22Rv1 (cell line): ENCODE measurements around the gene SDK2.

Experiments used
- H3K27ac ChIP-seq: fragments of 450-650 bp; 2 replicates; pipeline ENCODE4 v1.5.1; 2017
- ZFX ChIP-seq: fragments of 450-650 bp; IDR thresholded peaks from 2 replicates; pipeline ENCODE4 v1.6.1; 2017; ENCODE audit warnings: antibody characterized with exemption, borderline replicate concordance
- TF ChIP-seq, protein P1 (sequence below): fragments of 450-650 bp; IDR thresholded peaks from 2 replicates; pipeline ENCODE4 v1.5.1; 2017; ENCODE audit warnings: mild to moderate bottlenecking

SDK2 gene

DNA sequence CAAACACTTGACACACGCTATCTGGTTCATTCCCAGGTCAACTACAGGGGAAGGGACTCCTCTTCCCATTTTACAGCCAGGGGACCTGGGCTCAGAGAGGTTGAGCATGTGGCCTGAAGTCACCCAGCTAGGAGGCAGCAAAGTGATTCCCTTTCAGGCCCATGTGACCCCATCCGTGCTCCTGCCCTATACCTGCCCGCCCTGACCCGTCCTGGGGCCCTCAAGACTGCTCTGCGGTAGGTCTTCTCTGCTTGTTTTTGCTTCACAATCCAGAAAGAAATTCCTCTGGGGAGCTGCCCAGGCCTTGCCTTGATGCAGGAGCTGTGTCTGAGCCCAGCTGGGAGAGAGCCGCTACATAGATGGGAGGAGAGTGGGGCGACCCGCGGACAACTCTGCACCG, 161.4 kb downstream of the SDK2 start:
- TF ChIP-seq ZFX = no peak
- TF ChIP-seq, protein P1, sequence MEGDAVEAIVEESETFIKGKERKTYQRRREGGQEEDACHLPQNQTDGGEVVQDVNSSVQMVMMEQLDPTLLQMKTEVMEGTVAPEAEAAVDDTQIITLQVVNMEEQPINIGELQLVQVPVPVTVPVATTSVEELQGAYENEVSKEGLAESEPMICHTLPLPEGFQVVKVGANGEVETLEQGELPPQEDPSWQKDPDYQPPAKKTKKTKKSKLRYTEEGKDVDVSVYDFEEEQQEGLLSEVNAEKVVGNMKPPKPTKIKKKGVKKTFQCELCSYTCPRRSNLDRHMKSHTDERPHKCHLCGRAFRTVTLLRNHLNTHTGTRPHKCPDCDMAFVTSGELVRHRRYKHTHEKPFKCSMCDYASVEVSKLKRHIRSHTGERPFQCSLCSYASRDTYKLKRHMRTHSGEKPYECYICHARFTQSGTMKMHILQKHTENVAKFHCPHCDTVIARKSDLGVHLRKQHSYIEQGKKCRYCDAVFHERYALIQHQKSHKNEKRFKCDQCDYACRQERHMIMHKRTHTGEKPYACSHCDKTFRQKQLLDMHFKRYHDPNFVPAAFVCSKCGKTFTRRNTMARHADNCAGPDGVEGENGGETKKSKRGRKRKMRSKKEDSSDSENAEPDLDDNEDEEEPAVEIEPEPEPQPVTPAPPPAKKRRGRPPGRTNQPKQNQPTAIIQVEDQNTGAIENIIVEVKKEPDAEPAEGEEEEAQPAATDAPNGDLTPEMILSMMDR = no peak
- no peak overlapping the region for H3K27ac ChIP-seq

DNA sequence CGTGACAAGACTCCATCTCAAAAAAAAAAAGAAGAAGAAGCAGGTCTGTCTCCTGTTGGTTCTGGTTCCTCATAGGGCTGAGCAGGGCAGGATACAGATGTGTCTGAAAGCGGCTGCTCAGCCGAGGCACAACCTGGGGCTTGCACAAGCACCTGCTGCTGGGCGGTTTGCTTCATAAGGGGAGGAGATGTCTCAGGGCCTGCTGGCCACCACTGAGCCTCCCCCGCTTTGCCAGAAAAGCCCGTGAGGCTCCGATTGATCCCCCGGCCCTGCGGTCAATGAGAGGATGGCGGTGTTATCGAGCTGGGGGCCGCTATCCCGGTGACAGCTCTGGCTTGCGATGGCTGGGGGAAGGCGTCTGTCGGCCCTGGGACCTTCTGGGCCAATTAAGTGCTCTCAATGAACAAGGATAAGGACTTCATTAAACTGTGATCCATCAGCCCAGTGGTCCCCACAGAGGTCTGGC, 162.0 kb downstream of the SDK2 start:
- no peak overlapping the region for H3K27ac ChIP-seq
- TF ChIP-seq, protein P1 = no peak
- TF ChIP-seq ZFX = no peak

DNA sequence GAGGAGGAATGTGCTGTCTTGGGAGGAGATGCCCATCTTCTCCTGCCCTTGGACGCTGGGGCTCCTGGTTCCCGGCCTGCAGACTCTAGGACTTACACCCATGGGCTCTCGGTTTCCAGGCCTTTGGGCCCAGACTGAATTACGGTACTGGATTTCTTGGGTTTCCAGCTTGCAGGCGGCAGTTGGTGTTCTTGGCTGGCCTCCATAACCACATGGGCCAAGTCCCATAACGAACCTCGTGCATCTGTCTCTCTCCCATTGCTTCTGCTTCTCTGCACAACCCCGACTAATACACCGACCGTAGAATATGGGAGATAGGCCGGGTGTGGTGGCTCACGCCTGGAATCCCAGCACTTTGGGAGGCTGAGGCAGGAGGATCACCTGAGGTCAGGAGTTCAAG, 162.6 kb downstream of the SDK2 start:
- no peak overlapping the region for H3K27ac ChIP-seq
- no peak for TF ChIP-seq ZFX
- TF ChIP-seq, protein P1 = no peak

DNA sequence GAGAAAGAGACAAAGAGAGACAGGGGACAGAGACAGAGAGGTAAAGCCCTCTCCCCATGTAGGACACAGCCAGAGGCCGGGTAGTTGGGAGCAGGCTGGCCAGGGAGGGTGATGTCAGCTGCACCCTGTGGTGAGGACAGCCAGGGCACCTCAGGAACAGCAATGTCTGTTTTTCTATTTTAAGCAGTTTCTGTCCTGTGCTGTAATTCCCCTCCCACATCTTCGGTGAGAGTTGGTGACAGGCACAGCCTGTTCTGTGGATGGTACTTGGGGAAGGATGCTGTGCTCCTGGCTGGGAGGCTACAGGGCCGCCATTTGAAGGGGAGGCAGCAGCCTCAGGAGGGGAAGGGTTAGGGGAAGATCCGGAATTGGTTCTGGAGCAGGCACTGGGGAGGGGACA, 163.5 kb downstream of the SDK2 start:
- TF ChIP-seq ZFX = no peak
- TF ChIP-seq, protein P1 = no peak
- no peak overlapping the region for H3K27ac ChIP-seq

DNA sequence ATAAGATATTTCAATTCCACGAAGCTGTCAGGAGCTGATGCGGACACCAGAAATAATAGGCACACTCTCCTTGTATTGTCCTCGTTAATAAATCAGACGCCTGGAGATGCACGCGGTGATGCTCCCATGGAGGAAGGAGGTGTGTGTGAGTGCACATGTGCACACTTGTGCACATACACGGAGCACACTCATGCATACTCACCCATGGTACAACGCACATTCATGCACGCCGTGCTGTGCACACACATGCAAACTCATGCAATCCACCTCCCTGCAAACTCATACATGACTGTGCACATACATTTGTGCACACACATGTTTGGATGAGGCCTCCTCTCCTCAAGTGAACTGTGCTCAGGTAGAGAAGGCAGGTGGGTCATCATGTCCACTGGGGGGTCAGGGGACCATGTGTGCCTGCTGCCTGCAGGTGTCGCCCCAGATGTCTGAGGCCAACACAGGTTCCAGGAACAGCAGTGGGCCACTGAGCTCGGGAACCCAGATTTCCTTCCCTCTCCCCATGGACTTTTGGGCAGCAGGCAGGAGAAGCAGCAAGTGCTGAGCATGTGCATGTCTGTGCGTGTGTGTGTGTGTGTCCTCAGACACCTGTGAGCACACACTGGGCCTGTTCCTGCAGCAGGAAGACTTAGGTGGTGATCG, 165.3 kb downstream of the SDK2 start:
- TF ChIP-seq, protein P1 = 0 out of 2 replicates have a peak, but pooled peaks have one; percentile 18
- TF ChIP-seq ZFX = no peak
- no peak overlapping the region for H3K27ac ChIP-seq

DNA sequence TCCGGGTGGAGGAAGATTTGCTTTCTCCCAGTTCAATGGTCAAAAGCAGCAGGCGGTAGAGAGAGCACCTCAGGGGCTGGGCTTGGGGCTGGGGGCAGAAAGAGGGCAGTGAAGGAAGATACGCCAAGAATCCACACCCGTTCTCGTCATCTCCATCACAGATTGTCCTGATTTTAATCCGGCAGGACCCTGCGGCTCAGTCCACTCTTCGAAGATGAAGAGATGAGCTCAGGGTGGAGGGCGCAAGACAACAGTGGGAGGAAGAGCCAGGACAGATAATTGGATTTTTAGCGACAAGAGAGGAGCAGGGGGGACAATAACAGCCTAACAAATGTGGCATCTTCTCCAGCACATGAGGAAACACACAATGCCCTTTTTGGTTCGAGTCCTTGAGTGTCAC, 165.9 kb downstream of the SDK2 start:
- no peak overlapping the region for H3K27ac ChIP-seq
- TF ChIP-seq, protein P1 = no peak
- TF ChIP-seq ZFX = no peak

DNA sequence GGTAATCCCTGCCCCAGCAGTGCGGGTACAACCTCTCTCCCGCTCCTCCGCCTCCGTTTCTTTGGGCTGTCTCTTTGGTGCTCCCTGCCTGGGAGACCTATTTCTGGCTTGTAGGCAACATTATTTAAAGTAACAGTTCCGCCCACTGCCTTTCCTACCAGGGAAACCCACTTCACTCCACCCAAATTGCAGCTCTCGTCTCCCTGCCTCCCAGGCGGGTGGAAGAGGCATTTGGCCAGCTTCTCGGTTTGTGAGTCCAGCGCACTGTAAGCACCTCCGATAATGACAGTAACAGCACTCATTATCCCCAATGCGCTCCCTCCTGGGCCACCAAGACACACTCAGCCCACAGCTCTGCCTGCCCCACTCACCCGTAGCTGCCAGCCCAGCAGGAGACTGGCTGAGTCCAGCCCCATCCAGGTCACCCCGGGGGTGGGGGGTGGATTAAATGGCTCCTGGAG, 167.3 kb downstream of the SDK2 start:
- no peak overlapping the region for H3K27ac ChIP-seq
- no peak for TF ChIP-seq ZFX
- TF ChIP-seq, protein P1 = no peak
